Peyer's patch (tissue), 4 donors: ENCODE measurements around the gene OR14A2.

Experiments
- CTCF ChIP-seq, 6 experiments: fragments of 450-650 bp in 4 of 6; fragments of 200-600 bp in 2 of 6; sonication (generic) in 1 of 6; IDR thresholded peaks; one replicate each; pipeline ENCODE4 v1.5.1; 2017 to 2019; ENCODE audit warnings: antibody characterized with exemption in 6 of 6, mild to moderate bottlenecking in 3 of 6, moderate library complexity in 1 of 6
- POLR2A ChIP-seq, 2 donors: fragments of 450-650 bp; IDR thresholded peaks; one replicate each; pipeline ENCODE4 v1.5.1; 2017; ENCODE audit warnings: antibody characterized with exemption in 2 of 2, mild to moderate bottlenecking in 2 of 2, moderate library complexity in 2 of 2

GRCh38 chr1:247721222-247721621 is 26.7 kb downstream of the OR14A2 start:
- TF ChIP-seq CTCF (IDR thresholded peaks at IDR 0.05) (no peak), POLR2A (IDR thresholded peaks at IDR 0.05) (no peak)
